ENCODE measurements around the gene MYL3.

DNA sequence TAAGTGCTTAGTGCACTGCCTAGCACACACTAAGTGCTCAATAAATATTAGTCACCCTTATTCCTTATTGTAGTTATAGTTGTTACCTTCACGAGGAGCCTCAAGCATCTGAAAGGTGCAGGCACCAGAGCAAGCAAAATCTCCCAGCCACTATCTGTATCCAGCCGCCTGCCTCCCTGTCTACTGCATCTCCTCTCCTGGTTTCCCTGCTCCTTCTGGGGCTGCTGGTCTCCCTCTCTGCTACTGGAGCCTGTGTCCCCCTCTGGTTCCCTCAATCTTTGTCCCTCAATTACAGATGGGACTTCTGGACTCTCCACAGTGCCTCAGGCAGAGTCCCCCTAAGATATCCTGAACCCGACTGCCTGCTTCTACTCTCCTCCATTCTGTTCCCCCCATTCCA is 18.8 kb downstream of the MYL3 start:
- TF ChIP-seq EZH2phosphoT487 (IDR thresholded peaks at IDR 0.05; ENCODE audit: insufficient read depth, low read depth) (no peak), EZH2 (IDR thresholded peaks at IDR 0.05; ENCODE audit: insufficient read depth, poor library complexity, severe bottlenecking) (no peak)

Measured in GM23248 (cell line).